Sigmoid colon (tissue), 4 donors: Measurements from ENCODE around the gene INPP5F.

Source experiments
- CTCF ChIP-seq, 4 experiments: fragments of 450-650 bp in 3 of 4; fragments of 200-600 bp in 1 of 4; IDR thresholded peaks; one replicate each; pipeline ENCODE4 v1.5.1; 2016 to 2019; ENCODE audit warnings: antibody characterized with exemption in 4 of 4, mild to moderate bottlenecking in 3 of 4, moderate library complexity in 2 of 4
- EP300 ChIP-seq, 4 donors: sonication (generic); formaldehyde crosslinking; IDR thresholded peaks; one replicate each; pipeline ENCODE4 v1.6.1; 2017; ENCODE audit warnings: antibody characterized with exemption in 4 of 4
- POLR2A ChIP-seq, 2 donors: fragments of 450-650 bp; IDR thresholded peaks; one replicate each; pipeline ENCODE4 v1.6.1; 2016; ENCODE audit warnings: antibody characterized with exemption in 2 of 2, mild to moderate bottlenecking in 2 of 2, moderate library complexity in 2 of 2

GRCh38 chr10:119845656-119846055, 119.8 kb downstream of the INPP5F start:
- TF ChIP-seq CTCF (IDR thresholded peaks at IDR 0.05) (no peak), EP300 (IDR thresholded peaks at IDR 0.05) (no peak), POLR2A (IDR thresholded peaks at IDR 0.05) (no peak)
